ENCODE data around the gene RTRAF.

GRCh38 chr14:52023518-52023917 is 34.2 kb downstream of the RTRAF start:
- TF ChIP-seq POLR2AphosphoS5 (IDR thresholded peaks at IDR 0.05): no peak
- no peak for TF ChIP-seq CTCF (IDR thresholded peaks at IDR 0.05 in 8 of 11, conservative IDR thresholded peaks at IDR 0.05 in 3 of 11)

Measured in spleen (tissue), 7 donors.